HCT116 (cell line): Measurements from ENCODE around the gene FRY. TPM values are rescaled to one million over a fixed set of nuclear protein-coding genes. Genes with fewer than 3 reads are reported as not detected.

ENCODE experiments used
- ATAC-seq: fragments of 200-7000 bp; cut with Tn5 transposase; 2 replicates; pipeline ENCODE4 v1.9.1; 2020; ENCODE audit warnings: mild to moderate bottlenecking, moderate library complexity
- BruUV-seq: library from RNA; stranded (reverse); fragments of 400-500 nt; replicated peaks from 2 replicates; lab custom pipeline; 2021; lab: Mats Ljungman, UMichigan
- CTCF ChIA-PET: fragments of 300-600 bp; sonication (Branson Sonifier 250); formaldehyde crosslinking; loops from one replicate; lab custom pipeline; 2021; ENCODE audit warnings: antibody characterized with exemption; lab: Charles Lee
- POLR2A ChIA-PET: fragments of 300-600, 350-600 bp; sonication (Branson Sonifier 250); formaldehyde crosslinking; loops from one replicate; lab custom pipeline; 2021; ENCODE audit warnings: antibody characterized with exemption; lab: Charles Lee
- RAD21 ChIA-PET, 2 experiments: fragments of 300-600 bp; sonication (Branson Sonifier 250); formaldehyde crosslinking; loops; one replicate each; lab custom pipeline; 2023; ENCODE audit warnings: low total read pairs in 2 of 2; ENCODE audit not compliant: uncharacterized antibody in 2 of 2, unreplicated experiment in 2 of 2, low non-redundant PET in 1 of 2; lab: Charles Lee
- DNase-seq: peaks from one replicate; pipeline ENCODE4 v3.0.0-alpha.2; 2010; ENCODE audit warnings: low read depth, low spot score
- H2AFZ ChIP-seq: fragments of 200-600 bp; shearing (Covaris generic), sonication (generic); 2 replicates; pipeline ENCODE4 v1.6.1; 2017; ENCODE audit warnings: low read depth, mixed run types, mixed read lengths, antibody characterized with exemption, low read length; ENCODE audit not compliant: poor library complexity, severe bottlenecking
- H3K27ac ChIP-seq: 2 replicates; pipeline ENCODE4 v1.5.1; 2012; ENCODE audit warnings: low read depth, low read length
- H3K27me3 ChIP-seq: fragments of 200-600 bp; sonication (generic); 2 replicates; pipeline ENCODE4 v1.6.1; 2016; ENCODE audit warnings: mixed run types, low read length, mixed read lengths; ENCODE audit not compliant: insufficient read depth
- H3K36me3 ChIP-seq, 2 experiments: fragments of 200-500 bp in 1 of 2; fragments of 200-600 bp in 1 of 2; sonication (Bioruptor generic) in 1 of 2; sonication (generic) in 1 of 2; 2 replicates each; pipeline versions ENCODE4 v1.5.1 to v1.6.1; 2014 to 2016; ENCODE audit warnings: low read length in 2 of 2, inconsistent platforms in 1 of 2, mixed read lengths in 1 of 2, mixed run types in 1 of 2; ENCODE audit not compliant: insufficient read depth in 2 of 2, control insufficient read depth in 1 of 2
- H3K4me1 ChIP-seq, 2 experiments: fragments of 200-600 bp in 1 of 2; sonication (generic) in 1 of 2; 2 replicates each; pipeline versions ENCODE4 v1.5.1 to v1.6.1; 2012 to 2017; ENCODE audit warnings: low read length in 2 of 2, inconsistent platforms in 1 of 2, mild to moderate bottlenecking in 1 of 2, mixed read lengths in 1 of 2, mixed run types in 1 of 2, moderate library complexity in 1 of 2; ENCODE audit not compliant: insufficient read depth in 2 of 2, control insufficient read depth in 1 of 2
- H3K4me2 ChIP-seq: fragments of 200-600 bp; sonication (generic); 2 replicates; pipeline ENCODE4 v1.6.1; 2017; ENCODE audit warnings: mixed run types, low read length, mixed read lengths
- H3K4me3 ChIP-seq, 2 experiments: fragments of 200-600 bp in 1 of 2; sonication (generic) in 1 of 2; replicated peaks in 1 of 2; 2 replicates each; pipeline ENCODE4 v1.5.1; 2011 to 2016; ENCODE audit warnings: low read length in 2 of 2, control low read depth in 1 of 2, low read depth in 1 of 2, mild to moderate bottlenecking in 1 of 2, mixed read lengths in 1 of 2, mixed run types in 1 of 2
- H3K79me2 ChIP-seq: fragments of 200-600 bp; sonication (generic); 2 replicates; pipeline ENCODE4 v1.6.1; 2017; ENCODE audit warnings: mild to moderate bottlenecking, mixed run types, low read length, moderate library complexity, mixed read lengths; ENCODE audit not compliant: insufficient read depth
- H3K9ac ChIP-seq: fragments of 200-600 bp; sonication (generic); 2 replicates; pipeline ENCODE4 v1.6.1; 2016; ENCODE audit warnings: low read length, mixed read lengths
- H3K9me2 ChIP-seq: fragments of 200-600 bp; sonication (generic), shearing (Covaris generic); 2 replicates; pipeline ENCODE4 v1.6.1; 2017; ENCODE audit warnings: mixed run types, mild to moderate bottlenecking, moderate library complexity; ENCODE audit not compliant: insufficient read depth
- H3K9me3 ChIP-seq, 2 experiments: fragments of 200-500 bp in 1 of 2; fragments of 200-600 bp in 1 of 2; sonication (Bioruptor generic) in 1 of 2; sonication (generic) in 1 of 2; 2 replicates each; pipeline ENCODE4 v1.6.1; 2014 to 2017; ENCODE audit warnings: low read length in 2 of 2, mixed read lengths in 2 of 2, inconsistent platforms in 1 of 2, low read depth in 1 of 2, mild to moderate bottlenecking in 1 of 2, mixed run types in 1 of 2, moderate library complexity in 1 of 2; ENCODE audit not compliant: control insufficient read depth in 1 of 2, insufficient read depth in 1 of 2
- H4K20me1 ChIP-seq: fragments of 200-600 bp; sonication (generic), shearing (Covaris generic); 2 replicates; pipeline ENCODE4 v1.6.1; 2017; ENCODE audit warnings: mixed run types, mild to moderate bottlenecking, moderate library complexity; ENCODE audit not compliant: insufficient read depth
- CEBPB ChIP-seq: IDR thresholded peaks from 2 replicates; pipeline ENCODE4 v1.6.1; 2012; ENCODE audit warnings: low read depth
- ELF1 ChIP-seq: IDR thresholded peaks from 2 replicates; pipeline ENCODE4 v1.6.1; 2012; ENCODE audit warnings: low read depth, borderline replicate concordance
- EZH2 ChIP-seq: fragments of 200-600 bp; sonication (generic); IDR thresholded peaks from 2 replicates; pipeline ENCODE4 v1.6.1; 2017; ENCODE audit warnings: antibody characterized with exemption, mixed run types
- EZH2phosphoT487 ChIP-seq: fragments of 200-600 bp; IDR thresholded peaks from 2 replicates; pipeline ENCODE4 v1.6.1; 2018; ENCODE audit warnings: antibody characterized with exemption, borderline replicate concordance
- FOSL1 ChIP-seq: IDR thresholded peaks from 2 replicates; pipeline ENCODE4 v1.6.1; 2012; ENCODE audit warnings: low read depth
- JUND ChIP-seq: IDR thresholded peaks from 2 replicates; pipeline ENCODE4 v1.6.1; 2012
- POLR2A ChIP-seq: IDR thresholded peaks from 2 replicates; pipeline ENCODE4 v1.7.0; 2011; ENCODE audit warnings: borderline replicate concordance; ENCODE audit not compliant: insufficient read depth, insufficient read length; ENCODE audit errors: extremely low read depth
- POLR2AphosphoS5 ChIP-seq: IDR thresholded peaks from 2 replicates; pipeline ENCODE4 v1.6.1; 2011; ENCODE audit warnings: mild to moderate bottlenecking, low read depth, low read length, moderate library complexity
- RAD21 ChIP-seq: IDR thresholded peaks from 2 replicates; pipeline ENCODE4 v1.6.1; 2012; ENCODE audit warnings: low read depth, mild to moderate bottlenecking
- SIN3A ChIP-seq: IDR thresholded peaks from 2 replicates; pipeline ENCODE4 v1.6.1; 2012; ENCODE audit warnings: low read depth
- YY1 ChIP-seq: IDR thresholded peaks from 2 replicates; pipeline ENCODE4 v1.6.1; 2011; ENCODE audit warnings: low read length, low read depth, moderate library complexity, mild to moderate bottlenecking; ENCODE audit not compliant: insufficient replicate concordance; ENCODE audit errors: extremely low read depth
- ZFX ChIP-seq: fragments of 450-650 bp; IDR thresholded peaks from 2 replicates; pipeline ENCODE4 v1.6.1; 2017
- ZNF274 ChIP-seq: fragments of 200-500 bp; sonication (Bioruptor generic); IDR thresholded peaks from 2 replicates; pipeline ENCODE4 v1.6.1; 2014; ENCODE audit warnings: mild to moderate bottlenecking, low read depth, low read length, inconsistent platforms
- intact Hi-C: fragments of 100-400 bp; cut with micrococcal nuclease; formaldehyde crosslinking; loops from 2 replicates; pipeline ENCODE4 v1.10.0; 2022
- total RNA-seq: library from RNA; stranded (reverse); gene quantifications from one replicate; pipeline ENCODE4 v1.2.1, GENCODE V29; 2021; ENCODE audit not compliant: unreplicated experiment
- TF ChIP-seq, protein P1 (sequence below), 3 experiments: fragments of 200-600 bp in 1 of 3; sonication (generic) in 1 of 3; IDR thresholded peaks in 2 of 3; conservative IDR thresholded peaks in 1 of 3; 2 replicates each; pipeline ENCODE4 v1.5.1; 2012 to 2017; ENCODE audit warnings: low read depth in 2 of 3, low read length in 2 of 3, antibody characterized with exemption in 1 of 3, borderline replicate concordance in 1 of 3, control low read depth in 1 of 3, mild to moderate bottlenecking in 1 of 3, mixed read lengths in 1 of 3, mixed run types in 1 of 3, moderate library complexity in 1 of 3; ENCODE audit not compliant: insufficient read depth in 1 of 3

Gene FRY
- total RNA-seq, 1 experiment from 2014 or later = 1.4 TPM

DNA sequence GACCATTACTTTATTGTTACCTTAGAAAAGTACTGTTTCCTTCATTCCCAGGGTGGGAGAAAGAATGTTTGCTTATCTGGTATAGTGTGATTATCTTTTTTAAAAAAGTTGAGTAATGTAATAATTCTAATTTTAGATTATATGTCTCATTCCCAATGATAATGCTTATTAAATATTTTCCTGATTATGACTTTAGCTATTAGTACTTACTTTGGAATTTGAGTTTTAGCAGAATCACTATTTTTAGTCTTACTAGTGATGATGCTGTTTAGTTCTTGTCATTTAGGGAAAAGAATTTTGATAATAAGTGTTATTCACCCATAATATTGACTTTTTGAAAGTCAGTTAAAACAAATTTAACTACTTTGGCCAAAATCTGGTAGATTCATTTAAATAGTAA lies 95.2 kb downstream of the FRY start:
- H3K4me3 ChIP-seq = no peak overlapping the region
- no peaks in the 10 kb centered on the region for H3K9me2 ChIP-seq
- ChIA-PET RAD21 (no interaction called here), CTCF (no interaction called here), POLR2A (no interaction called here)
- H3K9me3 ChIP-seq = no peaks in the 10 kb centered on the region
- H3K4me1 ChIP-seq = no peaks in the 10 kb centered on the region
- no peaks in the 10 kb centered on the region for H3K27me3 ChIP-seq
- no peaks in the 10 kb centered on the region for H3K79me2 ChIP-seq
- no peak overlapping the region for H3K27ac ChIP-seq
- no peak for DNase-seq
- H3K9ac ChIP-seq = no peak overlapping the region
- no peaks in the 10 kb centered on the region for H4K20me1 ChIP-seq
- BruUV-seq = no TSS peak
- H2AFZ ChIP-seq = no peak overlapping the region
- intact Hi-C loops = no loop called here
- ATAC-seq = no peak
- no peaks in the 10 kb centered on the region for H3K36me3 ChIP-seq
- TF ChIP-seq YY1 = no peak
- TF ChIP-seq ELF1 = no peak
- no peak for TF ChIP-seq ZNF274
- TF ChIP-seq RAD21 = no peak
- TF ChIP-seq CEBPB = no peak
- TF ChIP-seq POLR2A = no peak
- TF ChIP-seq JUND = no peak
- TF ChIP-seq EZH2phosphoT487 = no peak
- no peak for TF ChIP-seq ZFX
- no peak for TF ChIP-seq SIN3A
- TF ChIP-seq EZH2 = no peak
- TF ChIP-seq POLR2AphosphoS5 = no peak
- TF ChIP-seq FOSL1 = no peak
- TF ChIP-seq, protein P1, sequence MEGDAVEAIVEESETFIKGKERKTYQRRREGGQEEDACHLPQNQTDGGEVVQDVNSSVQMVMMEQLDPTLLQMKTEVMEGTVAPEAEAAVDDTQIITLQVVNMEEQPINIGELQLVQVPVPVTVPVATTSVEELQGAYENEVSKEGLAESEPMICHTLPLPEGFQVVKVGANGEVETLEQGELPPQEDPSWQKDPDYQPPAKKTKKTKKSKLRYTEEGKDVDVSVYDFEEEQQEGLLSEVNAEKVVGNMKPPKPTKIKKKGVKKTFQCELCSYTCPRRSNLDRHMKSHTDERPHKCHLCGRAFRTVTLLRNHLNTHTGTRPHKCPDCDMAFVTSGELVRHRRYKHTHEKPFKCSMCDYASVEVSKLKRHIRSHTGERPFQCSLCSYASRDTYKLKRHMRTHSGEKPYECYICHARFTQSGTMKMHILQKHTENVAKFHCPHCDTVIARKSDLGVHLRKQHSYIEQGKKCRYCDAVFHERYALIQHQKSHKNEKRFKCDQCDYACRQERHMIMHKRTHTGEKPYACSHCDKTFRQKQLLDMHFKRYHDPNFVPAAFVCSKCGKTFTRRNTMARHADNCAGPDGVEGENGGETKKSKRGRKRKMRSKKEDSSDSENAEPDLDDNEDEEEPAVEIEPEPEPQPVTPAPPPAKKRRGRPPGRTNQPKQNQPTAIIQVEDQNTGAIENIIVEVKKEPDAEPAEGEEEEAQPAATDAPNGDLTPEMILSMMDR (IDR thresholded peaks at IDR 0.05 in 2 of 3, conservative IDR thresholded peaks at IDR 0.05 in 1 of 3; ENCODE audit: borderline replicate concordance in 1 of 3, insufficient read depth in 1 of 3, low read depth in 2 of 3, low read length in 2 of 3) = no peak
- no peak overlapping the region for H3K4me2 ChIP-seq
